GM18870 (cell line): ENCODE data around the gene ABCC8.
A peak's percentile ranks its signal among the peaks of the same experiment; 100 is the strongest.

Experiments
- ATAC-seq: cut with Tn5 transposase; IDR thresholded peaks from one replicate; pipeline ENCODE4 v1.9.1; 2021; ENCODE audit warnings: moderate library complexity; ENCODE audit not compliant: unreplicated experiment

Gene ABCC8

DNA sequence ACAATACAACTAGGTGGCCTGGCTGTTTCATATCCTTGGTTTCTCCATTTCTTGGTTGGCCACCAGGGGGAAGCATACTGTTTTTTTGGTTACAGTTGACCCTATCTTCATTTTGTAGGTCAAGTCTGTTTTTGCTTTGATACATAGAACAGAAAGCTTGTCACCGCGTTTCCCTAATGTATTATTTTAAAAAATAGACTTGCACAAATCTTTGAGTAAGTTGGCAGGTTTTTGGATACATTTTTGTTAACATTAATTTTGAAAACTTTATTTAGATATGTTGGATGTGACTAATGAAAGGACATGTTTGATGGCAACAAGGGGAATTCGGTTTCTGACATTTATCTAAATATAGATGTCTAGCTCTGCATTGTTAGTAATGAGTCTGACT, 122.0 kb downstream of the ABCC8 start:
- peak; percentile 56 for ATAC-seq

DNA sequence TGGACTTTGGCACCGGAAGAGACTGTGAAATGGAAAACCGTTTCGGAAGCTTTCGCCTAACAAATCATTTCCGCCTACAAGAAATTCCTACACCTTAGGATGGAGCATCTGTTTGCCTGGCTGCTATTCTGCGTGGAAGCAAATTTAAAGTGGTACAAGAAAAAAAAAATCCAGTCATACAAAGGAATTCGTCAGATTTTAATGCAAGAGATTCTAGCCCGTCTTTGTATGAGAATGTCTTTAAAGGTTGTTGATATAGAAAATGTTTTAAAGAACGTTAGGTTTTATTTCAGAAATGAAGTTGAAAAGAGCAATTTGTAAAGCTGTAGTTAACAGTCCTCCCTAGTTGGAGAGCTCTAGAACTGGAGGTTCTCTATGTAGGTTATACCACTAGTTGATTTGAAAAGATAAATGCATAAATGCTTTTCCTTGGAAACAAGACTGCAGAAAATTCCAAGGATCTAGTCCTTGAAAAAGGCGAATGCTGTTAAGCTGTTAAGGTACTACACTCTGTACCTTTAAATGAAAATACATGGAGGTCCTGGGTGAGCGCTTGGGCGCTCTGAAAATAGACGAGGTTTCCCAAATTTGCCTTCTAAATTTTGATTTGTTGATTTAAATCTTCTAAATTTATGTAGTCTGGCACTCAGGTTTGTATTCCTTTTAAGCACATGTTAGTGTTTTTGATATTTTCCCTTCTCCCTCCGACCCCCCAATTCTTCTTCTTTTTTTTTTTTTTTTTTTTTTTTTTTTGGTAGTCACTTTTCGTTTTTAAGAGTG, 122.6 kb downstream of the ABCC8 start:
- ATAC-seq = no peak

DNA sequence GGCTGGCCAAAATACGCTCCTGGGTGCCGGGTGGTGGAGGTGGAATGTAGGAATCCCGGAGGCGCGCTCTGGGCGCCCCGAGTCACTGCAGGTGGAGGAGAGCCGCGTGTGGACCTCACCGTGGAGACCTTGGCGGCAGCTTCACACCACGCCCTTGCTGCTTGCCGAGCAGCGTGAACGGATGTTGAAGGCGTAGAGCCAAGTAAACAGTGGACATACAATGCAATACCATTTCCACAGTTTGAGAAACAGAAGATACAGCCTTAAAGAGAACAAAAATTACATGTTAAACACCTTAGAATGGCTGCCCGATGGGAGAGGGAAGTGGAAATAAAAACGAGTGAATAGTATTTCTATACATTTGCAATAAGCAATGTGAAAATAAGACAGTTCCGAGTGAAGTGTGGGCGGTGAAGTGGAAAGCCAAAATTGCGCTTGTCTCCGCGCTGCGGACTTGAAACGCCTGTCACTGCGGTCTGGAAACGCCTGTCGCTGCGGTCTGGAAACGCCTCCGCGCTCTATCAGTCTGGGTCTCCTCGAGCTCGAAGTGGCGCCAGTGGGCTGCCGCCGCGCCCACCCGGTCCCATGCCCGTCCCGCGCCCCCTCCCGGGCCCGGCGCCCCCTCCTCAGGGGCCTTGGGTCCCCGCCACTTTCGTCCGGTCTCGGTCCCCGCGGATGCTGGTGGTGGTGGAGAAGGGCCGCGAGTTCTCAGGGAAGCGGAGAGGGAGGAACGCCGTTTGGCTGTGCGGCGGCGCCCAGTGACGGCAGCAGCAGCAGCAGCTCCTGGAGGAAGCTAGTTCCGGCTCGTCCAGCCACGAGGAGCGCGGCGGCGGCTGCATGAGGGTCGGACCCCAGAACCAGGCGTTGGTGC, 123.5 kb downstream of the ABCC8 start:
- no peak for ATAC-seq

DNA sequence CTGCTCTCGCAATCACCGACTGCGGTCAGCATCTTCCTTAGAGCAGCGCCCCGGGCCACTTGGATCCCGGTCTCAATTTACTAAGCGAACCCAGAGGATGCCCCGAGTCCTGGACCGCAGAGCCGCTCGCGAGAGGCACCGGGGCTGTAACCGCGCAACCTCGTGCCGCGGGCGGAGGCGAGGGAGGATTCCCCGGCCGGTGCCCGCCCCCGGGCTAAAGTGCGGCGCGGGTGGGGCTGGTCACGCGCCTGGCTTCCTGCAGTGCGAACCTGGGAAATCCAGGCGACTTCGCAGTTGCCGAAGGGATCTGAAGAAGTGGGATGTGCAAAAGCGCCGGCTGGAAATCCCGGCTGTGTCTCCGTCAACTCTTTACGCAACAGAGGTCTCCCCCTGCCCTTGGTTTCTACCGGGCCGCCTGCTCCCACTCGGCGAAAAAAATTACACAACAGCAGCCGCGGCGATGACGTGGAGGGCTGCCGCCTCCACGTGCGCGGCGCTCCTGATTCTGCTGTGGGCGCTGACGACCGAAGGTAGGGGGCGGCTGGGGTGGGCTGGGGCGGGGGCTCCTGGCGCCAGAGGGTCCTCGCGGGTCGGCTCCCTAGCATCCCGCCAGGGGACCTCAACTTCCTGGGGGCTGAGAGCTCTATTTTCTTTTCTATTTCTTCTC, 125.0 kb downstream of the ABCC8 start, which contains the start of gene NCR3LG1:
Gene NCR3LG1, plus strand, starts transcription at position 291 of the 667 bp plus-strand sequence. Its CDS starts 170 bp downstream, at position 461.
- no peak for ATAC-seq

DNA sequence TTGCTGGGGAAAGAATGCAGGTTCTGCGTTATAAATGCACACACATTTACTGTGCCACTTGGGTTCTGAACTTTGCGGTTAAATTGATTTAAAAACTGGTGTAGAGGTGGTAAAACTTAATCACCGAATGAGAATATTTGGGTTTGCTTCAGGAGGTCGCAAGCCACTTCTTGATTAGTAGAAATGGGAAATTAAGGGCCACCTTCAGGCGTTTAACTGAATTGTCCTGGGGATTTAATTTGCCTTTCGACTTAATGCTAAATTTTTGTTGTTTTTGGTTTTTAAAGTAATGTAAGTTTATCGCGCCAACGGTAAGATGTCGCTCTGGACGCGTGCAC, 125.5 kb downstream of the ABCC8 start:
- no peak for ATAC-seq

DNA sequence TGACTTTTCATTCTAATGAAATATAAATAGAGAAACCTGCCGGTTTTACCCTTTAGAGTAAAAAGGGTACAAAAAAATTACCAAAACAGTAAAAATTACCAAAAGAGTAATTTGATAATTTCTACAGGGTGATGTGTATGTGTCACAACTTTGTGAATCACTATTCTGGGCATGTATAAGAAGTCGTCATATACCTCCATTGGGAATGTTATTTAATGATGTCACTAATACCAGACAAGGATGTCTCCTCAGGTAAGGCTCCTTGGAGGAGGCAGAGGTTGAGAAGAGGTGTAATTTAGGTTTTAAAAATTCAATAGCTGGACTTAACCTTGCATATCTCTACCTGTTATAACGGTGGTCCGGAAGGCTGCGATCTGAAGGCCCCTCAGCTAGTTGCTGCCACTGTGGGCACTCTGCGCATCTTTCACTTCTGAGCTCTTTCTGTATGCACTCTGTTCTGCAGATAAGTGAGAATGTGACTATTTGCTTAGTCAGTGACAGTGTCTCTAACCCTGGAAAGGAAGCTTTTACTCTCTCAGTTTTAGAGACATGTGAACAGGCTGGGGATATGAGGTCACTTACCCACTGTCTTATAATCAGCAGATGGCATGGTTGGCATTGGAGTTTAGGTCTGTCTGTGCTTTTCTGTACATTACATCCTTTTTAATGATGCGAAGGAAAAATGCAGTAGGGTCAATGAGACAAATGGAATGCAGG, 126.0 kb downstream of the ABCC8 start:
- no peak for ATAC-seq

DNA sequence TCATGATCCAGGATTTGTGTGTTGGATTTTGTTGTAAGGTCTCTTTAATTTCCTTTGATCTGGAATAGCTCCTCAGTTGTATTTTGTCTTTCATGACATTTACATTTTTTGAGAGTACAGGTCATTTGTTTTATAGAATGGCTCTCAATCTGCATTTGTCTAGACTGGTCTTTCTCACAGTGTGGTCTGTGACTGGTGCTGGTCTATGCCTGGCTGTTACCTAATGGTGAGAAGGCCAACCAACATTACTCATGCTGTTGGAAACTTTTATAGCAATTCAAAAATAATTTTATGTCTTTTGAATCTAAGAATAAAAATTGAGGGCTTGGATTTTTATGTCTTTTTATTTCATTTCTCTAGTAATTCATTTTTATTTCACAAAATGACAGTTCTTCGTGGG, 129.0 kb downstream of the ABCC8 start:
- ATAC-seq = no peak

DNA sequence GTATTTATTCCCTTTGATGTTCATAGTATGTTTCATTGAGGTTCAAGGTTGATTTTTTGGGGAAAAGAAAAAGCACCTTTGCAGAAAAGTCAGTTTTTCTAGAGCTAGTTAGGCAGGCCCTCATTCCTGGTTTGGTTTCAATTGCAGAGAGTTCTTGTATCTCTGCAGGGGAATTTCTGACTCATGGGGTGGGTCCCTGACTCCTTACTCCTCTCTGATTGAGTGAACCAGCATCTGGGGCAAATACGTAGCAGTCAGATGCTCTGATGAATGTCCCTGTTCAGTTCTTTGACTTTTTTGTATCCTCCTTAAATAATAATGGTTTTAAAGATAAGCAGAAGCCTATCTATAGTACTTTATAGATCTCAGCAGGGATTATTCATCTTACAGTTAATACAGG, 132.7 kb downstream of the ABCC8 start:
- ATAC-seq = no peak

DNA sequence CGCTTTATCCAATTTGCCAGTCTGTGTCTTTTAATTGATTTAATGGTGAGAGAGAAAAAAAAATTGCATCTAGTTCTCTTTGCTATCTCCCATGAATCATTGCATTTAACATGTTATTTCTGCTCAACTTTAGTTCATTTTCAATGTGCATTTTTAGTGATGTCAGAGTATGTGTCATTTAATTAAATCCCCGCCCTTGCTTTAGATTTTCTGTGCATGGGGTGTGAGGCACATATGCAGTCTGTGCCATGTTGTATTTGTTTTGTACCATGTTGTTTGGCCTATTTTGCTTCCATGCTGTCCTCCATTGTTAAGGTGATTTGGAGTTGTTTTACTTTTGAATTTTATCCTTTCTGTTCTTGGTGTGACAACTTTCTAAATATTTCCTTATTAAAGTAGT, 133.4 kb downstream of the ABCC8 start:
- ATAC-seq = no peak
